GM12878 (cell line): ENCODE results near the gene N4BP2. TPM values are rescaled to one million over a fixed set of nuclear protein-coding genes. Genes with fewer than 3 reads are reported as not detected.

ENCODE experiments used
- ATAC-seq: fragments of 200-7000 bp; cut with Tn5 transposase; 3 replicates; pipeline ENCODE4 v1.9.1; 2020; ENCODE audit warnings: mild to moderate bottlenecking, moderate library complexity
- BruUV-seq: library from RNA; stranded (reverse); fragments of 400-500 nt; replicated peaks from 2 replicates; lab custom pipeline; 2021; lab: Mats Ljungman, UMichigan
- CTCF ChIA-PET: fragments of 300-600 bp; sonication (Branson Sonifier 250); formaldehyde crosslinking; extraction: SDS; loops from one replicate; lab custom pipeline; 2021; ENCODE audit warnings: inconsistent platforms; lab: Yijun Ruan, JAX
- POLR2A ChIA-PET: fragments of 350-600 bp; formaldehyde crosslinking; extraction: SDS; loops from one replicate; lab custom pipeline; 2021; ENCODE audit warnings: inconsistent platforms; lab: Charles Lee
- RAD21 ChIA-PET: fragments of 300-600 bp; sonication (Branson Sonifier 250); formaldehyde crosslinking; loops from one replicate; lab custom pipeline; 2023; ENCODE audit warnings: antibody characterized with exemption; ENCODE audit not compliant: unreplicated experiment; lab: Charles Lee
- SMC1A ChIA-PET: fragments of 300-600 bp; sonication (Branson Sonifier 250); formaldehyde crosslinking; loops from one replicate; lab custom pipeline; 2023; ENCODE audit not compliant: unreplicated experiment, uncharacterized antibody; lab: Charles Lee
- DNase-seq: peaks from one replicate; pipeline ENCODE4 v3.0.0-alpha.2; 2011; ENCODE audit warnings: low read depth, low spot score
- FAIRE-seq: peaks from 3 replicates; lab custom pipeline; 2011; peaks lifted over from hg19 to GRCh38; lab: Jason Lieb, UNC
- H2AFZ ChIP-seq: 2 replicates; pipeline ENCODE4 v1.6.0; 2011; ENCODE audit warnings: low read depth, low read length, control low read depth; ENCODE audit not compliant: control insufficient read depth
- H3K27ac ChIP-seq: 2 replicates; pipeline ENCODE4 v1.5.1; 2011; ENCODE audit warnings: control low read depth; ENCODE audit not compliant: control insufficient read depth, insufficient read depth
- H3K27me3 ChIP-seq, 2 experiments: replicated peaks in 1 of 2; 2 replicates each; pipeline versions ENCODE4 v1.6.0 to v1.6.1; 2011; ENCODE audit warnings: low read length in 1 of 2; ENCODE audit not compliant: control insufficient read depth in 2 of 2, insufficient read depth in 2 of 2
- H3K36me3 ChIP-seq, 2 experiments: 2 replicates each; pipeline ENCODE4 v1.5.1; 2011; ENCODE audit warnings: low read length in 1 of 2; ENCODE audit not compliant: control insufficient read depth in 2 of 2, insufficient read depth in 2 of 2
- H3K4me1 ChIP-seq: 2 replicates; pipeline ENCODE4 v1.6.1; 2011; ENCODE audit warnings: mild to moderate bottlenecking, low read length, moderate library complexity, mixed read lengths; ENCODE audit not compliant: control insufficient read depth, insufficient read depth
- H3K4me2 ChIP-seq: 2 replicates; pipeline ENCODE4 v1.6.0; 2011; ENCODE audit warnings: control low read depth; ENCODE audit not compliant: control insufficient read depth, insufficient read depth
- H3K4me3 ChIP-seq: fragments of 200-600 bp; sonication (generic); 2 replicates; pipeline ENCODE4 v1.5.1; 2016
- H3K79me2 ChIP-seq: 2 replicates; pipeline ENCODE4 v1.6.0; 2011; ENCODE audit warnings: low read length; ENCODE audit not compliant: control insufficient read depth, insufficient read depth
- H3K9ac ChIP-seq: 2 replicates; pipeline ENCODE4 v1.8.0; 2011; ENCODE audit warnings: low read length, control low read depth, mixed read lengths; ENCODE audit not compliant: control insufficient read depth, insufficient read depth
- H3K9me3 ChIP-seq: replicated peaks from 3 replicates; pipeline ENCODE4 v1.5.1; 2011; ENCODE audit warnings: mild to moderate bottlenecking, low read length; ENCODE audit not compliant: control insufficient read depth, insufficient read depth
- H4K20me1 ChIP-seq: 2 replicates; pipeline ENCODE4 v1.6.0; 2011; ENCODE audit not compliant: control insufficient read depth, insufficient read depth
- ASH2L ChIP-seq: fragments of 300-600, 200-600 bp; sonication (generic); IDR thresholded peaks from 2 replicates; pipeline ENCODE4 v1.6.1; 2017; ENCODE audit warnings: low read depth, mild to moderate bottlenecking, borderline replicate concordance
- ATF2 ChIP-seq: IDR thresholded peaks from 2 replicates; pipeline ENCODE4 v1.6.1; 2012; ENCODE audit warnings: low read length, inconsistent platforms
- ATF7 ChIP-seq: fragments of 450-650 bp; IDR thresholded peaks from 2 replicates; pipeline ENCODE4 v1.6.1; 2016; ENCODE audit warnings: low read depth, mild to moderate bottlenecking
- ELK1 ChIP-seq: IDR thresholded peaks from 2 replicates; pipeline ENCODE4 v1.6.1; 2012; ENCODE audit warnings: low read depth, low read length, improper control_type of control experiment
- FOXM1 ChIP-seq: IDR thresholded peaks from 2 replicates; pipeline ENCODE4 v1.6.1; 2012; ENCODE audit warnings: low read depth, mild to moderate bottlenecking, inconsistent platforms, low read length, moderate library complexity
- IRF4 ChIP-seq: IDR thresholded peaks from 2 replicates; pipeline ENCODE4 v1.6.1; 2011; ENCODE audit warnings: low read depth, low read length
- JUNB ChIP-seq: IDR thresholded peaks from 2 replicates; pipeline ENCODE4 v1.6.1; 2016; ENCODE audit warnings: antibody characterized with exemption, mild to moderate bottlenecking
- JUND ChIP-seq: IDR thresholded peaks from 2 replicates; pipeline ENCODE4 v1.6.1; 2012; ENCODE audit warnings: low read depth, mild to moderate bottlenecking, low read length, improper control_type of control experiment, moderate library complexity
- MEF2B ChIP-seq: fragments of 450-650 bp; IDR thresholded peaks from 2 replicates; pipeline ENCODE4 v1.6.1; 2018; ENCODE audit warnings: mild to moderate bottlenecking, moderate library complexity; ENCODE audit not compliant: partially characterized antibody, poor library complexity, severe bottlenecking
- MYC ChIP-seq: IDR thresholded peaks from 2 replicates; pipeline ENCODE4 v1.6.1; 2011; ENCODE audit warnings: mild to moderate bottlenecking, low read length, moderate library complexity, inconsistent platforms; ENCODE audit not compliant: insufficient read depth, insufficient replicate concordance, insufficient read length, severe bottlenecking
- NFIC ChIP-seq: IDR thresholded peaks from 2 replicates; pipeline ENCODE4 v1.6.1; 2012; ENCODE audit warnings: low read depth, mild to moderate bottlenecking, inconsistent platforms, low read length, moderate library complexity
- RCOR1 ChIP-seq: conservative IDR thresholded peaks from 2 replicates; pipeline ENCODE4 v1.6.1; 2012; ENCODE audit warnings: low read depth, low read length, improper control_type of control experiment
- RFX5 ChIP-seq: IDR thresholded peaks from 2 replicates; pipeline ENCODE4 v1.6.1; 2011; ENCODE audit warnings: low read depth, low read length, improper control_type of control experiment
- SMARCA5 ChIP-seq: fragments of 450-650 bp; IDR thresholded peaks from 2 replicates; pipeline ENCODE4 v1.6.1; 2017; ENCODE audit warnings: mild to moderate bottlenecking
- ZBTB40 ChIP-seq: fragments of 450-650 bp; IDR thresholded peaks from 2 replicates; pipeline ENCODE4 v1.6.1; 2016; ENCODE audit warnings: mild to moderate bottlenecking, moderate library complexity, borderline replicate concordance
- WGBS: methylation state at CpG from one replicate; pipeline ENCODE4 v1.1.6; 2016; ENCODE audit warnings: low lambda C conversion rate; ENCODE audit not compliant: insufficient replicate concordance, insufficient coverage; ENCODE audit errors: missing lambda C conversion rate; 5-methylcytosine and 5-hydroxymethylcytosine counted together
- in situ Hi-C: fragments of 300-500 bp; cut with MboI; formaldehyde crosslinking; loops from 9 replicates; pipeline ENCODE4 v1.14.3; 2018; ENCODE audit warnings: mixed read lengths
- intact Hi-C: fragments of 100-400 bp; cut with micrococcal nuclease; formaldehyde crosslinking; loops from one replicate; pipeline ENCODE4 v1.14.2; 2022; ENCODE audit not compliant: unreplicated experiment
- polyA plus RNA-seq, 11 experiments: library from polyadenylated mRNA; depleted of rRNA in 4 of 11; unstranded in 6 of 11; stranded (reverse) in 5 of 11; fragments of >200 nt; fragmentation: Nextera tagmentation in 4 of 11; fragmentation: Illumina TruSeq in 1 of 11; extraction: Ambion mirVana in 4 of 11; extraction: Trizol in 1 of 11; gene quantifications; 1 replicate in 1 of 11; 2 replicates in 10 of 11; pipeline versions ENCODE4 v1.2.1 to v1.2.3, GENCODE V29; 2011 to 2016; ENCODE audit warnings: inconsistent platforms in 2 of 11, missing spikeins in 2 of 11, low read depth in 1 of 11
- total RNA-seq, 4 experiments: library from RNA; depleted of rRNA in 3 of 4; stranded (reverse); fragments of >200 nt in 3 of 4; fragmentation: Illumina TruSeq in 1 of 4; extraction: Trizol in 1 of 4; gene quantifications; 2 replicates each; pipeline versions ENCODE4 v1.2.1 to v1.2.3, GENCODE V29; 2013 to 2021
- TF ChIP-seq, protein P1 (sequence below): fragments of 450-650 bp; IDR thresholded peaks from 2 replicates; pipeline ENCODE4 v1.6.1; 2016; ENCODE audit warnings: mild to moderate bottlenecking

N4BP2 gene
- total and polyA plus RNA-seq, 10 of the 15 experiments (the other 5 are each of a cell fraction or from before 2014, with no cell fraction given) = 2.3 to 18.7 (median 10.0) TPM

DNA sequence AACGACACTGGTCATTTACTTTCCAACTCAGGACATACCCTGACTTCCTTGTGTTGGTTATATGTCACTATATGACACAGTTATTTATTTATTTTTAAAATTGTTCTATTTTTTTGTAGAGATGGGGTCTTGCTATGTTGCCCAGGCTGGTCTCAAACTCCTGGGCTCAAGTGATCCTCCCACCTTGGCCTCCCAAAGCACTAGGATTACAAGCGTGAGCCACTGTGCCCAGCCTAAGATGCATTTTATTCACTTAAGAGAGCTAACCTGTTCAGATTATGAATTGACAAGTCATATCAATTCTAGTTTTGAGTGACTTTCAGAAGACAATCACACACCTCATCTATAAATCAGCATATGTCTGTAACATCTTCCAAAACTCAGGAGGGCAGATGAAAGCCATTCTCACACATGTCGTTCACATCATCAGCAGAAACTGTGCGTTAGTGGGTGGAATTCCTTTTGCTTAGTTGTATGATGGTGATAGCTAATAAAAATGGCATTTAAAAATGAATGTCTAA, 130.8 kb downstream of the N4BP2 start:
- Histone ChIP-seq H2AFZ (peak overlapping the region; percentile 34), H3K79me2 (peaks cover 55% of the 10 kb centered on the region), H3K9ac (peak overlapping the region; percentile 26; the same call in 1 of the 2 replicates), H3K4me3 (no peak overlapping the region), H3K36me3 (no peaks in the 10 kb centered on the region), H3K4me2 (peak overlapping the region; percentile 19), H3K27ac (peak overlapping the region; percentile 89), H3K4me1 (peaks cover 37% of the 10 kb centered on the region), H3K9me3 (no peaks in the 10 kb centered on the region), H3K27me3 (no peaks in the 10 kb centered on the region), H4K20me1 (no peaks in the 10 kb centered on the region)
- DNase-seq = no peak
- peak; percentile 44 for TF ChIP-seq NFIC
- no peak for TF ChIP-seq JUND
- TF ChIP-seq RFX5 = no peak
- peak; percentile 29; the same call in 1 of the 2 replicates for TF ChIP-seq IRF4
- TF ChIP-seq ELK1 = no peak
- 0 out of 2 replicates have a peak, but pooled peaks have one; percentile 42 for TF ChIP-seq ASH2L
- peak; percentile 55 for TF ChIP-seq ATF2
- no peak for TF ChIP-seq SMARCA5
- TF ChIP-seq MYC = no peak
- no peak for TF ChIP-seq ZBTB40
- peak; percentile 42; the same call in 1 of the 2 replicates for TF ChIP-seq FOXM1
- TF ChIP-seq JUNB = peak; percentile 82
- TF ChIP-seq, protein P1, sequence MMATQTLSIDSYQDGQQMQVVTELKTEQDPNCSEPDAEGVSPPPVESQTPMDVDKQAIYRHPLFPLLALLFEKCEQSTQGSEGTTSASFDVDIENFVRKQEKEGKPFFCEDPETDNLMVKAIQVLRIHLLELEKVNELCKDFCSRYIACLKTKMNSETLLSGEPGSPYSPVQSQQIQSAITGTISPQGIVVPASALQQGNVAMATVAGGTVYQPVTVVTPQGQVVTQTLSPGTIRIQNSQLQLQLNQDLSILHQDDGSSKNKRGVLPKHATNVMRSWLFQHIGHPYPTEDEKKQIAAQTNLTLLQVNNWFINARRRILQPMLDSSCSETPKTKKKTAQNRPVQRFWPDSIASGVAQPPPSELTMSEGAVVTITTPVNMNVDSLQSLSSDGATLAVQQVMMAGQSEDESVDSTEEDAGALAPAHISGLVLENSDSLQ = peak; percentile 76
- TF ChIP-seq RCOR1 = no peak
- TF ChIP-seq ATF7 = no peak
- TF ChIP-seq MEF2B = no peak
- RAD21 ChIA-PET = interaction anchor here (0.8 to 18.0 kb wide), 12 partner anchors 9 to 132 kb away, joined by 3 to 356 read pairs (median 34); partner anchors contain the start of genes N4BP2 and RHOH
- peak; percentile 2; the same call in 2 of the 3 replicates for ATAC-seq
- CTCF ChIA-PET = interaction anchor here (0.8 to 11.5 kb wide), 7 partner anchors 7 to 138 kb away, joined by 3 to 121 read pairs (median 13); no protein-coding TSS in a partner anchor
- intact Hi-C loops (loop anchor here (2.0 kb wide), 1 partner anchor 13 kb away; no protein-coding TSS in a partner anchor), in situ Hi-C loops (loop anchor here (25.0 kb wide), 1 partner anchor 1375 kb away; the partner anchor contains the start of gene TLR1)
- 9% methylated on average over 4 of the region's 4 CpGs for WGBS
- POLR2A ChIA-PET = interaction anchor here (1.1 to 7.3 kb wide), 11 partner anchors 10 to 129 kb away, joined by 3 to 102 read pairs (median 13); partner anchors contain the start of gene RHOH
- no peak for FAIRE-seq
- SMC1A ChIA-PET = interaction anchor here (1.3 to 20.3 kb wide), 8 partner anchors 9 to 130 kb away, joined by 3 to 374 read pairs (median 76); partner anchors contain the start of gene RHOH
- no TSS peak for BruUV-seq
